IMR-90 (cell line): ENCODE results near the gene GPBAR1.

ENCODE experiments used
- BHLHE40 ChIP-seq: fragments of 150-350 bp; IDR thresholded peaks from 2 replicates; pipeline ENCODE4 v1.6.1; 2016; ENCODE audit warnings: mild to moderate bottlenecking, low read depth, low read length
- CEBPB ChIP-seq: IDR thresholded peaks from 2 replicates; pipeline ENCODE4 v1.6.1; 2012; ENCODE audit warnings: low read depth, low read length, improper control_type of control experiment
- MAFK ChIP-seq: IDR thresholded peaks from 2 replicates; pipeline ENCODE4 v1.6.1; 2012; ENCODE audit warnings: low read depth, low read length, improper control_type of control experiment
- MAZ ChIP-seq: IDR thresholded peaks from 2 replicates; pipeline ENCODE4 v1.6.1; 2012; ENCODE audit warnings: low read depth, mild to moderate bottlenecking, low read length, improper control_type of control experiment, moderate library complexity, borderline replicate concordance
- MXI1 ChIP-seq: IDR thresholded peaks from 2 replicates; pipeline ENCODE4 v1.6.1; 2012; ENCODE audit warnings: low read depth, mild to moderate bottlenecking, low read length, moderate library complexity, borderline replicate concordance
- NFE2L2 ChIP-seq: fragments of 150-350 bp; IDR thresholded peaks from 2 replicates; pipeline ENCODE4 v1.6.1; 2016; ENCODE audit warnings: low read depth, mild to moderate bottlenecking, low read length
- POLR2A ChIP-seq: IDR thresholded peaks from 2 replicates; pipeline ENCODE4 v1.6.1; 2012; ENCODE audit warnings: mild to moderate bottlenecking, low read depth, low read length
- RAD21 ChIP-seq: IDR thresholded peaks from 2 replicates; pipeline ENCODE4 v1.6.1; 2012; ENCODE audit warnings: low read length, improper control_type of control experiment
- RCOR1 ChIP-seq: IDR thresholded peaks from 2 replicates; pipeline ENCODE4 v1.6.1; 2012; ENCODE audit warnings: mild to moderate bottlenecking, low read length, improper control_type of control experiment; ENCODE audit not compliant: insufficient replicate concordance
- RFX5 ChIP-seq: IDR thresholded peaks from 2 replicates; pipeline ENCODE4 v1.8.0; 2012; ENCODE audit warnings: low read depth, mild to moderate bottlenecking, low read length, moderate library complexity
- SMC3 ChIP-seq: fragments of 150-350 bp; IDR thresholded peaks from 2 replicates; pipeline ENCODE4 v1.6.1; 2016; ENCODE audit warnings: low read depth, mild to moderate bottlenecking, antibody characterized with exemption, low read length, moderate library complexity
- TF ChIP-seq, protein P1 (sequence below): conservative IDR thresholded peaks from 2 replicates; pipeline ENCODE4 v1.5.1; 2012; ENCODE audit warnings: mild to moderate bottlenecking, low read depth, low read length, improper control_type of control experiment
- TF ChIP-seq, protein P2 (sequence below): fragments of 150-350 bp; IDR thresholded peaks from 2 replicates; pipeline ENCODE4 v1.6.1; 2017; ENCODE audit warnings: mild to moderate bottlenecking, antibody characterized with exemption, low read length, low read depth
- TF ChIP-seq, protein P3 (sequence below): fragments of 150-350 bp; IDR thresholded peaks from 2 replicates; pipeline ENCODE4 v1.6.1; 2016; ENCODE audit warnings: low read depth, mild to moderate bottlenecking, low read length, moderate library complexity, borderline replicate concordance

DNA sequence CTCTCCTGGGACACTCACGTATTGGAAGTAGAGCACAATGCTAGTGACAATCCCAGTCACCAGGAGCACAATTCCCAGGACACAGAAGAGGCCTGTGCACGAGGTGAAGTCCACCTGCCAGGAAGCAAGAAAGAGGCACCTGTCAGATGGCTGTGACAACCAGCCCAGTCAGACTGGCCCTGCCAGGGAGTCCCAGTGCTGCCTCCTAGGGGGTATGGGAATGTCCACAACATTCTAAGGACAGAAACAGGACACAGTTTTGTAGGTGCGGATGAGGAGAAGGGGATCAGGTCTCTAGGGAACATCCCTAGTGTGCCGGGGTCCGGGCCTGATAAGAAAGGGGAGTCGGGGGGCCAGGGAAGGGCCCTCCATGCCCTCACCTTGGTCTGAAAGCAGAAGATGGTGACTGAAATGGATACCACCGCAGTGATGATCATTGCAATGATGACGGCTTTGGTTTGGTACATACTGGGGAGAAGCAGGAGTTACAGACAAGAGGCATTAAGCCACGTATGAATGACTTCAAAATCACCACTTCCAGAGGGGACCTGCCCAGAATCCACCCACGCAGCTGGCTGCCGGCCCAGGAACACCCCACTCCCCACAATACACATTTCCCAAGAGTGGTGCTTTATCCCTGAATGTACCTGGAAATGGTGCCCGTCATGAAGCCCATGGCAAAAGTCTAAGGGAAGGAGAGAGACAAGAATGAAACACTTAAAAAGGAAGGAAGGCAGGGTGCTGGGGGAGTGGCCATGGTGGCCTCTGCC lies 16.4 kb downstream of the GPBAR1 start:
- TF ChIP-seq POLR2A (no peak), RAD21 (no peak), RCOR1 (no peak), CEBPB (no peak), RFX5 (no peak), SMC3 (no peak), BHLHE40 (no peak), MXI1 (no peak), MAZ (no peak), MAFK (no peak), NFE2L2 (no peak)
- TF ChIP-seq, protein P1, sequence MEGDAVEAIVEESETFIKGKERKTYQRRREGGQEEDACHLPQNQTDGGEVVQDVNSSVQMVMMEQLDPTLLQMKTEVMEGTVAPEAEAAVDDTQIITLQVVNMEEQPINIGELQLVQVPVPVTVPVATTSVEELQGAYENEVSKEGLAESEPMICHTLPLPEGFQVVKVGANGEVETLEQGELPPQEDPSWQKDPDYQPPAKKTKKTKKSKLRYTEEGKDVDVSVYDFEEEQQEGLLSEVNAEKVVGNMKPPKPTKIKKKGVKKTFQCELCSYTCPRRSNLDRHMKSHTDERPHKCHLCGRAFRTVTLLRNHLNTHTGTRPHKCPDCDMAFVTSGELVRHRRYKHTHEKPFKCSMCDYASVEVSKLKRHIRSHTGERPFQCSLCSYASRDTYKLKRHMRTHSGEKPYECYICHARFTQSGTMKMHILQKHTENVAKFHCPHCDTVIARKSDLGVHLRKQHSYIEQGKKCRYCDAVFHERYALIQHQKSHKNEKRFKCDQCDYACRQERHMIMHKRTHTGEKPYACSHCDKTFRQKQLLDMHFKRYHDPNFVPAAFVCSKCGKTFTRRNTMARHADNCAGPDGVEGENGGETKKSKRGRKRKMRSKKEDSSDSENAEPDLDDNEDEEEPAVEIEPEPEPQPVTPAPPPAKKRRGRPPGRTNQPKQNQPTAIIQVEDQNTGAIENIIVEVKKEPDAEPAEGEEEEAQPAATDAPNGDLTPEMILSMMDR: no peak
- TF ChIP-seq, protein P2, sequence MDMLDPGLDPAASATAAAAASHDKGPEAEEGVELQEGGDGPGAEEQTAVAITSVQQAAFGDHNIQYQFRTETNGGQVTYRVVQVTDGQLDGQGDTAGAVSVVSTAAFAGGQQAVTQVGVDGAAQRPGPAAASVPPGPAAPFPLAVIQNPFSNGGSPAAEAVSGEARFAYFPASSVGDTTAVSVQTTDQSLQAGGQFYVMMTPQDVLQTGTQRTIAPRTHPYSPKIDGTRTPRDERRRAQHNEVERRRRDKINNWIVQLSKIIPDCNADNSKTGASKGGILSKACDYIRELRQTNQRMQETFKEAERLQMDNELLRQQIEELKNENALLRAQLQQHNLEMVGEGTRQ: no peak
- TF ChIP-seq, protein P3, sequence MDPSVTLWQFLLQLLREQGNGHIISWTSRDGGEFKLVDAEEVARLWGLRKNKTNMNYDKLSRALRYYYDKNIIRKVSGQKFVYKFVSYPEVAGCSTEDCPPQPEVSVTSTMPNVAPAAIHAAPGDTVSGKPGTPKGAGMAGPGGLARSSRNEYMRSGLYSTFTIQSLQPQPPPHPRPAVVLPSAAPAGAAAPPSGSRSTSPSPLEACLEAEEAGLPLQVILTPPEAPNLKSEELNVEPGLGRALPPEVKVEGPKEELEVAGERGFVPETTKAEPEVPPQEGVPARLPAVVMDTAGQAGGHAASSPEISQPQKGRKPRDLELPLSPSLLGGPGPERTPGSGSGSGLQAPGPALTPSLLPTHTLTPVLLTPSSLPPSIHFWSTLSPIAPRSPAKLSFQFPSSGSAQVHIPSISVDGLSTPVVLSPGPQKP: no peak
